Measurements from ENCODE around the gene PRDM7.
"Not testable (repeated sequence)": the region's sequence is repeated elsewhere in the genome, so short reads cannot be mapped to it uniquely, and the experiment has no call there.

Gene PRDM7

GRCh38 chr16:90094296-90094695 is 17.2 kb upstream of the PRDM7 start:
- H3K27ac ChIP-seq (ENCODE audit: low read depth, low read length, poor library complexity, severe bottlenecking); H3K9ac ChIP-seq (ENCODE audit: low read length); H3F3A ChIP-seq (ENCODE audit: insufficient read depth, low read length); H3K9me3 ChIP-seq (ENCODE audit: low read length); H4K20me1 ChIP-seq (ENCODE audit: insufficient read depth, low read length); H3K4me2 ChIP-seq (ENCODE audit: low read length); H3K79me2 ChIP-seq (ENCODE audit: insufficient read depth, low read length); H3K27me3 ChIP-seq (ENCODE audit: insufficient read depth, low read length); H3K4me3 ChIP-seq (ENCODE audit: low read depth, low read length, poor library complexity, severe bottlenecking); H3K36me3 ChIP-seq (ENCODE audit: insufficient read depth, low read length); H2AFZ ChIP-seq (ENCODE audit: low read length); H3K4me1 ChIP-seq (ENCODE audit: insufficient read depth, low read length, severe bottlenecking); H3K9me2 ChIP-seq (ENCODE audit: low read depth, low read length): not testable (repeated sequence)

- not testable (repeated sequence) for H3K4me1 ChIP-seq (ENCODE audit: insufficient read depth, low read length, severe bottlenecking); H3K27ac ChIP-seq (ENCODE audit: low read depth, low read length, poor library complexity, severe bottlenecking); H3K9me3 ChIP-seq (ENCODE audit: low read length); H3K36me3 ChIP-seq (ENCODE audit: insufficient read depth, low read length); H3K79me2 ChIP-seq (ENCODE audit: insufficient read depth, low read length); H3F3A ChIP-seq (ENCODE audit: insufficient read depth, low read length); H2AFZ ChIP-seq (ENCODE audit: low read length); H3K4me2 ChIP-seq (ENCODE audit: low read length); H3K9me2 ChIP-seq (ENCODE audit: low read depth, low read length); H3K4me3 ChIP-seq (ENCODE audit: low read depth, low read length, poor library complexity, severe bottlenecking); H4K20me1 ChIP-seq (ENCODE audit: insufficient read depth, low read length); H3K9ac ChIP-seq (ENCODE audit: low read length); H3K27me3 ChIP-seq (ENCODE audit: insufficient read depth, low read length)
These were observed 16.7 kb upstream of the PRDM7 start for GRCh38 chr16:90093799-90094198.

DNA sequence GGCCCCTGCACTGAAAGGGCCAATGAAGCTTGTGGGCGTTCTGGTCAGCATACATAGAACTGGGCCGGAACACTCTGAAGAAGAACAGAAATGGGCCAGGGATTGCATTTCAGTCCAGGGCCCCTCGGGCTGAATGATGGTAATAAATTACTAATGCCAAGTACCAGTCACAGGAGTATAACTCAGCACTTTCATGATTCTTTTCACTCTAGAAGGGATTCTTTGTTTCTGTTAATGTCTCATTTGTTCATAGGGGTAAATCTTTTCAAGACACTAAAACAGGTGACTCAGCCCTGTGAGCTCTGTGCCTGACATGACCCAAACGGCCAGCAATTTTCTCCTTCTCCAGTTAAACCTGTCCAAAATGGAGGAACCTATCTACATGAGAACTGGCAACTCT is 15.7 kb upstream of the PRDM7 start:
- H3K27me3 ChIP-seq (ENCODE audit: insufficient read depth, low read length); H3K9me3 ChIP-seq (ENCODE audit: low read length); H3K4me2 ChIP-seq (ENCODE audit: low read length); H3K27ac ChIP-seq (ENCODE audit: low read depth, low read length, poor library complexity, severe bottlenecking); H3K9me2 ChIP-seq (ENCODE audit: low read depth, low read length); H3K9ac ChIP-seq (ENCODE audit: low read length); H3K79me2 ChIP-seq (ENCODE audit: insufficient read depth, low read length); H3K4me1 ChIP-seq (ENCODE audit: insufficient read depth, low read length, severe bottlenecking); H3F3A ChIP-seq (ENCODE audit: insufficient read depth, low read length); H3K4me3 ChIP-seq (ENCODE audit: low read depth, low read length, poor library complexity, severe bottlenecking); H4K20me1 ChIP-seq (ENCODE audit: insufficient read depth, low read length); H2AFZ ChIP-seq (ENCODE audit: low read length); H3K36me3 ChIP-seq (ENCODE audit: insufficient read depth, low read length): not testable (repeated sequence)

DNA sequence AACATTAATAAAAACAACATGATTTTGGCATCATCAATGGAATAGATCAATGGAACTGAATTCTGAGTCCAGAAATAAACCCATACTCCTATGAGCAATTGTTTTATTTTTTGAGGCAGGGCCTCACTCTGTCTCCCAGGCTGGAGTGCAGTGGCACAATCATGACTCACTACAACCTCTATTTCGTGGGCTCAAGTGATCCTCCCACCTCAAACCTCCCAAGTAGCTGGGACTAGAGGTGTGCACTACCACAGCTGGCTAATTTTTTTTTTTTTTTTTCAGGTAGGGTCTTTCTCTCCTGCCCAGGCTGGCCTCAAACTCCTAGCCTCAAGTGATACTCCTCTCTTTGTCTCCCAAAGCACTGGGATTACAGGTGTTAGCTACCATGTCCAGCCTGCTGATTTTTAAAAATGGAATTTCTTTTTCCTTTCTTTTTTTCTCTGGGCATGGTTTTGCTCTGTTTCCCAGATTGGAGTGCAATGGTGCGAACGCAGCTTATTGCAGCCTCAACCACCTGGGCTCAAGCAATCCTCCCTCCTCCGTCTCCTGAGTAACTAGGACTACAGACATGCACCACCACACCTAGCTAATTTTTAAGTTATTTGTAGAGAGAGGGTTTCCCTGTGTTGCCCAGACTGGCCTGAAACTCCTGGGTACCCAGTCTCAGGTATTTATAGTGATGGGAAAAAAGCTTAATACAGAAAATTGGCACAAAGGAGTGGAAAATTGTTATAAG is 7.3 kb upstream of the PRDM7 start:
- no peaks in the 10 kb centered on the region for H3F3A ChIP-seq (ENCODE audit: insufficient read depth, low read length)
- no peak overlapping the region for H2AFZ ChIP-seq (ENCODE audit: low read length)
- H3K9ac ChIP-seq (ENCODE audit: low read length): no peak overlapping the region
- H3K9me3 ChIP-seq (ENCODE audit: low read length): no peaks in the 10 kb centered on the region
- no peak overlapping the region for H3K4me3 ChIP-seq (ENCODE audit: low read depth, low read length, poor library complexity, severe bottlenecking)
- no peak for TF ChIP-seq EZH2 (IDR thresholded peaks at IDR 0.05; ENCODE audit: borderline replicate concordance, low read length)
- TF ChIP-seq, protein P1, sequence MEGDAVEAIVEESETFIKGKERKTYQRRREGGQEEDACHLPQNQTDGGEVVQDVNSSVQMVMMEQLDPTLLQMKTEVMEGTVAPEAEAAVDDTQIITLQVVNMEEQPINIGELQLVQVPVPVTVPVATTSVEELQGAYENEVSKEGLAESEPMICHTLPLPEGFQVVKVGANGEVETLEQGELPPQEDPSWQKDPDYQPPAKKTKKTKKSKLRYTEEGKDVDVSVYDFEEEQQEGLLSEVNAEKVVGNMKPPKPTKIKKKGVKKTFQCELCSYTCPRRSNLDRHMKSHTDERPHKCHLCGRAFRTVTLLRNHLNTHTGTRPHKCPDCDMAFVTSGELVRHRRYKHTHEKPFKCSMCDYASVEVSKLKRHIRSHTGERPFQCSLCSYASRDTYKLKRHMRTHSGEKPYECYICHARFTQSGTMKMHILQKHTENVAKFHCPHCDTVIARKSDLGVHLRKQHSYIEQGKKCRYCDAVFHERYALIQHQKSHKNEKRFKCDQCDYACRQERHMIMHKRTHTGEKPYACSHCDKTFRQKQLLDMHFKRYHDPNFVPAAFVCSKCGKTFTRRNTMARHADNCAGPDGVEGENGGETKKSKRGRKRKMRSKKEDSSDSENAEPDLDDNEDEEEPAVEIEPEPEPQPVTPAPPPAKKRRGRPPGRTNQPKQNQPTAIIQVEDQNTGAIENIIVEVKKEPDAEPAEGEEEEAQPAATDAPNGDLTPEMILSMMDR (IDR thresholded peaks at IDR 0.05; ENCODE audit: low read length): no peak
- H3K79me2 ChIP-seq (ENCODE audit: insufficient read depth, low read length): no peaks in the 10 kb centered on the region
- no peaks in the 10 kb centered on the region; the same call in 1 of the 2 replicates for H3K27me3 ChIP-seq (ENCODE audit: insufficient read depth, low read length)
- no peak overlapping the region for H3K4me2 ChIP-seq (ENCODE audit: low read length)
- H3K27ac ChIP-seq (ENCODE audit: low read depth, low read length, poor library complexity, severe bottlenecking): no peak overlapping the region
- no peaks in the 10 kb centered on the region for H4K20me1 ChIP-seq (ENCODE audit: insufficient read depth, low read length)
- H3K9me2 ChIP-seq (ENCODE audit: low read depth, low read length): no peaks in the 10 kb centered on the region
- H3K4me1 ChIP-seq (ENCODE audit: insufficient read depth, low read length, severe bottlenecking): no peaks in the 10 kb centered on the region
- H3K36me3 ChIP-seq (ENCODE audit: insufficient read depth, low read length): no peaks in the 10 kb centered on the region
